Esophagus muscularis mucosa (tissue), 4 donors: Measurements from ENCODE around the gene TFIP11. TPM values are rescaled to one million over a fixed set of nuclear protein-coding genes. Genes with fewer than 3 reads are reported as not detected.

ENCODE experiments used
- DNase-seq: peaks from one replicate; pipeline ENCODE4 v3.0.0-alpha.2; 2017; ENCODE audit errors: extremely low spot score
- H3K27ac ChIP-seq, 4 donors: fragments of 200-600 bp; sonication (generic); replicated peaks in 1 of 4; 1 replicate in 3 of 4; 2 replicates in 1 of 4; pipeline ENCODE4 v1.5.1; 2016 to 2019; ENCODE audit warnings: mild to moderate bottlenecking in 1 of 4
- H3K27me3 ChIP-seq, 4 donors: fragments of 200-600 bp; sonication (generic); one replicate each; pipeline versions ENCODE4 v1.5.1 to v1.6.0; 2016 to 2019
- H3K36me3 ChIP-seq, 4 donors: fragments of 200-600 bp; sonication (generic); one replicate each; pipeline ENCODE4 v1.5.1; 2016 to 2019
- H3K4me1 ChIP-seq, 4 donors: fragments of 200-600 bp; sonication (generic); one replicate each; pipeline ENCODE4 v1.5.1; 2016 to 2019
- H3K4me3 ChIP-seq, 4 donors: fragments of 200-600 bp; sonication (generic); 1 replicate in 2 of 4; 2 replicates in 2 of 4; pipeline ENCODE4 v1.5.1; 2016 to 2019; ENCODE audit warnings: mild to moderate bottlenecking in 4 of 4, moderate library complexity in 1 of 4
- H3K9me3 ChIP-seq, 4 donors: fragments of 200-600 bp; sonication (generic); 1 replicate in 3 of 4; 2 replicates in 1 of 4; pipeline ENCODE4 v1.5.1; 2016 to 2019
- CTCF ChIP-seq, 3 experiments: fragments of 200-600 bp in 2 of 3; fragments of 450-650 bp in 1 of 3; sonication (generic) in 2 of 3; IDR thresholded peaks; one replicate each; pipeline ENCODE4 v1.5.1; 2017 to 2019; ENCODE audit warnings: antibody characterized with exemption in 3 of 3, mild to moderate bottlenecking in 2 of 3, moderate library complexity in 1 of 3
- EP300 ChIP-seq: sonication (generic); formaldehyde crosslinking; IDR thresholded peaks from one replicate; pipeline ENCODE4 v1.6.1; 2017; ENCODE audit warnings: antibody characterized with exemption
- POLR2A ChIP-seq: fragments of 450-650 bp; IDR thresholded peaks from one replicate; pipeline ENCODE4 v1.6.1; 2017; ENCODE audit warnings: antibody characterized with exemption, moderate library complexity, mild to moderate bottlenecking, low read depth
- POLR2AphosphoS5 ChIP-seq, 2 donors: sonication (generic); formaldehyde crosslinking; IDR thresholded peaks; one replicate each; pipeline ENCODE4 v1.6.1; 2017; ENCODE audit warnings: antibody characterized with exemption in 2 of 2
- WGBS: methylation state at CpG from one replicate; pipeline ENCODE4 v1.1.5; 2018; 5-methylcytosine and 5-hydroxymethylcytosine counted together
- intact Hi-C: fragments of 100-400 bp; cut with DNase I; formaldehyde crosslinking; loops from one replicate; pipeline ENCODE4 v1.15.1; 2023
- total RNA-seq, 4 donors: library from RNA; depleted of rRNA; stranded (reverse); fragments of >200 nt; gene quantifications; one replicate each; pipeline versions ENCODE4 v1.1.0 to v1.2.1, GENCODE V29; 2016

Gene TFIP11
- total RNA-seq, 4 donors from 2014 or later = 17.9 to 23.5 (median 20.4) TPM

DNA sequence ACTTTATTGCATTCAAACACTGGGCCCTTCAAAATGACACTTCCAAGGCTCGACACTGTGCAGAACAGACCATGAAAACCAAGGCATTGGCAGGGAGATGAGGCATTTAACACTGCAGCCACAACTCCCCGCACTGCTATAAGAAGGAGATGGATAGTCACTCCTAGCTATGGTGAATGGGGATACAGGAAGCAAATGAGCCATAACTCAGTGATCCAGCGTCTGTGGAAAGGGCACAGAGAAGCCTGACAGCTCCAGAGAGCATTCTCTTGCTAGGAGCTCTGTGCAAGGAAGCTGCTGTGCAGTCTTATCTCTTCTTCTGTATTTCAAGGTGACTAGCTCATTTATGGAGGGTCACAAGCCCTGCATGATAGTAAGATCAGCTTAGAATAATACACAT, 49.6 kb downstream of the TFIP11 start:
- Histone ChIP-seq H3K36me3 (peaks cover 42 to 96% (median 77%) of the 10 kb centered on the region in 4 donors), H3K4me1 (peaks cover 0 to 11% (median 3%) of the 10 kb centered on the region in 4 donors), H3K27ac (no peak overlapping the region), H3K4me3 (no peak overlapping the region), H3K9me3 (no peaks in the 10 kb centered on the region), H3K27me3 (no peaks in the 10 kb centered on the region)
- DNase-seq = no peak
- no peak for TF ChIP-seq EP300
- TF ChIP-seq POLR2A = no peak
- no peak for TF ChIP-seq POLR2AphosphoS5 (IDR thresholded peaks at IDR 0.05)
- no peak for TF ChIP-seq CTCF (IDR thresholded peaks at IDR 0.05)
- intact Hi-C loops = loop anchor here (5.0 kb wide), 1 partner anchor 100 kb away; no protein-coding TSS in a partner anchor
- WGBS = 89% methylated on average over 3 of the region's 3 CpGs

GRCh38 chr22:26462051-26462450, 50.2 kb downstream of the TFIP11 start:
- H3K4me1 ChIP-seq = peaks cover 0 to 11% (median 3%) of the 10 kb centered on the region in 4 donors
- no peaks in the 10 kb centered on the region for H3K9me3 ChIP-seq
- 94% methylated on average over 5 of the region's 5 CpGs for WGBS
- intact Hi-C loops = loop anchor here (5.0 kb wide), 1 partner anchor 100 kb away; no protein-coding TSS in a partner anchor
- H3K27me3 ChIP-seq = no peaks in the 10 kb centered on the region
- peaks cover 42 to 96% (median 77%) of the 10 kb centered on the region in 4 donors for H3K36me3 ChIP-seq
- H3K4me3 ChIP-seq = no peak overlapping the region
- TF ChIP-seq POLR2A (no peak), EP300 (no peak), POLR2AphosphoS5 (IDR thresholded peaks at IDR 0.05) (no peak), CTCF (IDR thresholded peaks at IDR 0.05) (no peak)
- no peak overlapping the region for H3K27ac ChIP-seq
- no peak for DNase-seq

GRCh38 chr22:26461188-26461810, 51.0 kb downstream of the TFIP11 start:
- Histone ChIP-seq H3K36me3 (peaks cover 43 to 96% (median 78%) of the 10 kb centered on the region in 4 donors), H3K27ac (no peak overlapping the region), H3K9me3 (no peaks in the 10 kb centered on the region), H3K4me3 (no peak overlapping the region), H3K4me1 (peaks cover 0 to 11% (median 3%) of the 10 kb centered on the region in 4 donors), H3K27me3 (no peaks in the 10 kb centered on the region)
- DNase-seq = no peak
- intact Hi-C loops = loop anchor here (2.0 to 5.0 kb wide), 2 partner anchors 62 to 99 kb away; no protein-coding TSS in a partner anchor
- TF ChIP-seq CTCF (IDR thresholded peaks at IDR 0.05) = peak; percentile 58 to 73 (median 70)
- no peak for TF ChIP-seq POLR2A
- no peak for TF ChIP-seq EP300
- no peak for TF ChIP-seq POLR2AphosphoS5 (IDR thresholded peaks at IDR 0.05)
- 32% methylated on average over 3 of the region's 3 CpGs for WGBS

DNA sequence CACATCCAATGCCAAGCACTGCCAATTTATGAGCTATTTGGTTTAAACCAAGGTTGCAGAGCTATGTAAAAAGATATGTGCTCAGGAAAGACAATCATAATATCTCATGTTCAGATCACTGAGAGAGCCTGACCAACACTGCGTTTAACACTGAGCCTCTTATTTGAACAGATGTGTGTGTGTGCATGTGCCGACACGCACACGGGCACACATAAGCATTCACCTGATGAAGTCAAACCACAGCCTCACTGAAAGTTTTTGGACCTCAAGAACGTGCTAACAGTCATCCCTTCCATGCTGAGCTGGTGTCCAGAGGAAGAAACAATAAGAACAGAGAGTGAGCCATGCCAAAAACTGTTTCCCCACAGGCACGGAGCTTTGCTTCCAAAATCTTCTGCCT, 52.1 kb downstream of the TFIP11 start:
- intact Hi-C loops = loop anchor here (2.0 to 5.0 kb wide), 2 partner anchors 61 to 98 kb away; no protein-coding TSS in a partner anchor
- H3K4me3 ChIP-seq = no peak overlapping the region
- H3K9me3 ChIP-seq = no peaks in the 10 kb centered on the region
- DNase-seq = no peak
- peaks cover 0 to 11% (median 3%) of the 10 kb centered on the region in 4 donors for H3K4me1 ChIP-seq
- no peak for TF ChIP-seq POLR2AphosphoS5 (IDR thresholded peaks at IDR 0.05)
- TF ChIP-seq POLR2A = no peak
- no peak for TF ChIP-seq CTCF (IDR thresholded peaks at IDR 0.05)
- TF ChIP-seq EP300 = no peak
- H3K27me3 ChIP-seq = no peaks in the 10 kb centered on the region
- 82% methylated on average over 6 of the region's 6 CpGs for WGBS
- H3K27ac ChIP-seq = no peak overlapping the region
- H3K36me3 ChIP-seq = peaks cover 34 to 94% (median 75%) of the 10 kb centered on the region in 4 donors
